HepG2 (cell line): ENCODE results near the gene NEK5. TPM values are rescaled to one million over a fixed set of nuclear protein-coding genes. Genes with fewer than 3 reads are reported as not detected.
A peak's percentile ranks its signal among the peaks of the same experiment; 100 is the strongest.

Experiments
- ATAC-seq: fragments of 200-7000 bp; cut with Tn5 transposase; 3 replicates; pipeline ENCODE4 v1.9.1; 2020; ENCODE audit warnings: mild to moderate bottlenecking, moderate library complexity
- BruUV-seq: library from RNA; stranded (reverse); fragments of 400-500 nt; replicated peaks from 2 replicates; lab custom pipeline; 2021; lab: Mats Ljungman, UMichigan
- CTCF ChIA-PET: fragments of 300-600 bp; formaldehyde crosslinking; extraction: SDS; loops from one replicate; lab custom pipeline; 2021; ENCODE audit warnings: low total read pairs, inconsistent platforms, low intra/inter-chr PET ratio; lab: Yijun Ruan, JAX
- POLR2A ChIA-PET: fragments of 350-600 bp; sonication (Branson Sonifier 250); formaldehyde crosslinking; loops from one replicate; lab custom pipeline; 2020; ENCODE audit warnings: antibody characterized with exemption, inconsistent platforms; lab: Yijun Ruan, JAX
- DNase-seq: peaks from one replicate; pipeline ENCODE4 v3.0.0-alpha.2; 2015; ENCODE audit warnings: low spot score
- FAIRE-seq: peaks from 3 replicates; lab custom pipeline; 2011; peaks lifted over from hg19 to GRCh38; lab: Jason Lieb, UNC
- H2AFZ ChIP-seq: one replicate; pipeline ENCODE4 v1.6.1; 2011; ENCODE audit warnings: low read length, inconsistent platforms
- H3K27ac ChIP-seq: fragments of 300-600 bp; 3 replicates; pipeline ENCODE4 v1.8.0; 2011; ENCODE audit warnings: mixed run types, mild to moderate bottlenecking, mixed read lengths, low read length, inconsistent platforms; ENCODE audit not compliant: insufficient read depth; ENCODE audit errors: extremely low read length
- H3K27me3 ChIP-seq, 2 experiments: fragments of 200-600 bp in 1 of 2; 2 replicates in 1 of 2; 3 replicates in 1 of 2; pipeline versions ENCODE4 v1.6.0 to v1.8.0; 2011; ENCODE audit warnings: low read length in 2 of 2, mild to moderate bottlenecking in 2 of 2, moderate library complexity in 2 of 2, inconsistent platforms in 1 of 2; ENCODE audit not compliant: insufficient read depth in 2 of 2, control insufficient read depth in 1 of 2
- H3K36me3 ChIP-seq, 2 experiments: fragments of 200-600 bp in 1 of 2; replicated peaks in 1 of 2; 2 replicates in 1 of 2; 3 replicates in 1 of 2; pipeline versions ENCODE4 v1.5.1 to v1.8.0; 2011; ENCODE audit warnings: low read length in 2 of 2, inconsistent platforms in 1 of 2; ENCODE audit not compliant: insufficient read depth in 2 of 2, control insufficient read depth in 1 of 2
- H3K4me1 ChIP-seq: 2 replicates; pipeline ENCODE4 v1.5.1; 2012; ENCODE audit warnings: low read length, inconsistent platforms; ENCODE audit not compliant: insufficient read depth
- H3K4me2 ChIP-seq: 2 replicates; pipeline ENCODE4 v1.6.0; 2011; ENCODE audit warnings: low read depth, low read length, inconsistent platforms
- H3K4me3 ChIP-seq, 3 experiments: fragments of 200-600 bp in 1 of 3; sonication (generic), shearing (Covaris generic) in 1 of 3; replicated peaks in 1 of 3; 2 replicates each; pipeline ENCODE4 v1.5.1; 2011 to 2016; ENCODE audit warnings: low read length in 3 of 3, inconsistent platforms in 2 of 3, low read depth in 2 of 3, mild to moderate bottlenecking in 2 of 3, control low read depth in 1 of 3, mixed read lengths in 1 of 3; ENCODE audit not compliant: insufficient read depth in 1 of 3
- H3K79me2 ChIP-seq: one replicate; pipeline ENCODE4 v1.6.1; 2011; ENCODE audit warnings: low read length, inconsistent platforms; ENCODE audit not compliant: insufficient read depth
- H3K9ac ChIP-seq: 2 replicates; pipeline ENCODE4 v1.6.0; 2011; ENCODE audit warnings: mild to moderate bottlenecking, low read depth, low read length, inconsistent platforms; ENCODE audit not compliant: insufficient read depth
- H3K9me3 ChIP-seq: 2 replicates; pipeline ENCODE4 v1.5.1; 2012; ENCODE audit warnings: mild to moderate bottlenecking, low read length
- H4K20me1 ChIP-seq: 2 replicates; pipeline ENCODE4 v1.6.0; 2011; ENCODE audit warnings: inconsistent platforms, mild to moderate bottlenecking, low read length, moderate library complexity; ENCODE audit not compliant: insufficient read depth
- ATF5 ChIP-seq: sonication (generic); formaldehyde crosslinking; IDR thresholded peaks from 2 replicates; pipeline ENCODE4 v1.4.0; 2020; ENCODE audit warnings: mild to moderate bottlenecking, low read depth, missing genetic modification reagents
- ATRX ChIP-seq: sonication (generic); formaldehyde crosslinking; IDR thresholded peaks from 2 replicates; pipeline ENCODE4 v1.4.0; 2020; ENCODE audit warnings: missing genetic modification reagents, borderline replicate concordance
- NR2F1 ChIP-seq, 2 experiments: fragments of 450-650 bp in 1 of 2; formaldehyde crosslinking in 1 of 2; IDR thresholded peaks; 2 replicates each; pipeline versions ENCODE4 v1.5.0 to v1.6.1; 2016 to 2020; ENCODE audit warnings: mild to moderate bottlenecking in 1 of 2, missing compliant biosample characterization in 1 of 2, missing genetic modification reagents in 1 of 2, moderate library complexity in 1 of 2
- ZBTB38 ChIP-seq: sonication (generic); formaldehyde crosslinking; IDR thresholded peaks from 2 replicates; pipeline ENCODE4 v1.5.1; 2020; ENCODE audit warnings: mild to moderate bottlenecking, missing genetic modification reagents
- ZIK1 ChIP-seq: sonication (generic); formaldehyde crosslinking; IDR thresholded peaks from 2 replicates; pipeline ENCODE4 v1.5.0; 2020; ENCODE audit warnings: mild to moderate bottlenecking, low read depth, missing genetic modification reagents, borderline replicate concordance
- WGBS: methylation state at CpG from one replicate; pipeline ENCODE4 v1.1.6; 2017; ENCODE audit warnings: low lambda C conversion rate; 5-methylcytosine and 5-hydroxymethylcytosine counted together
- in situ Hi-C: cut with HindIII; loops from 2 replicates; pipeline ENCODE4 v1.10.0; 2017; ENCODE audit warnings: low pct_unique_long_range_greater_than_20kb; ENCODE audit not compliant: extremely low pct_ligation_motif_present
- intact Hi-C: fragments of 100-400 bp; cut with micrococcal nuclease; formaldehyde crosslinking; loops from one replicate; pipeline ENCODE4 v1.10.0; 2022; ENCODE audit not compliant: unreplicated experiment
- polyA plus RNA-seq, 8 experiments: library from polyadenylated mRNA; depleted of rRNA in 3 of 8; stranded (reverse) in 7 of 8; unstranded in 1 of 8; fragments of >200 nt; fragmentation: Illumina TruSeq in 4 of 8; extraction: Trizol in 4 of 8; gene quantifications; 2 replicates each; pipeline versions ENCODE4 v1.2.1 to v1.2.3, GENCODE V29; 2011 to 2016; ENCODE audit warnings: low read depth in 4 of 8, missing spikeins in 1 of 8, mixed read lengths in 1 of 8; ENCODE audit not compliant: insufficient read depth in 1 of 8
- total RNA-seq, 5 experiments: library from RNA; depleted of rRNA; stranded (reverse); fragments of >200 nt; fragmentation: Illumina TruSeq; extraction: Trizol; gene quantifications; 2 replicates each; pipeline ENCODE4 v1.2.3, GENCODE V29; 2016; ENCODE audit warnings: low read depth in 1 of 5

The NEK5 gene
- total and polyA plus RNA-seq, 2 of the 13 experiments (the other 11 are each of a cell fraction or from before 2014, with no cell fraction given) = 0.12 to 0.22 TPM

- H3K27me3 ChIP-seq = no peaks in the 10 kb centered on the region
- H2AFZ ChIP-seq = no peak overlapping the region
- 79% methylated on average over 13 of the region's 13 CpGs for WGBS
- FAIRE-seq (no peak), ATAC-seq (no peak), DNase-seq (no peak)
- peaks cover 0 to 6% of the 10 kb centered on the region in 2 experiments; a peak in 2 of 5 replicates for H3K36me3 ChIP-seq
- peak overlapping the region; percentile 41; the same call in 1 of the 2 replicates for H3K9ac ChIP-seq
- ChIA-PET POLR2A (interaction anchor here (1.6 to 3.4 kb wide), 5 partner anchors 8 to 27 kb away, joined by 4 to 32 read pairs (median 14); partner anchors contain the start of genes ALG11 and ATP7B), CTCF (interaction anchor here (1.8 kb wide), 1 partner anchor 129 kb away, joined by 8 read pairs; the partner anchor contains the start of gene NEK5)
- intact Hi-C loops (no loop called here), in situ Hi-C loops (no loop called here)
- H3K4me1 ChIP-seq = peaks cover 96% of the 10 kb centered on the region
- H3K79me2 ChIP-seq = peaks cover 96% of the 10 kb centered on the region
- peak overlapping the region; percentile 79 for H3K27ac ChIP-seq
- 0 out of 6 replicates have a peak overlapping the region, but pooled peaks of 1 of the 3 experiments have one; percentile 52 for H3K4me3 ChIP-seq
- no TSS peak for BruUV-seq
- peak overlapping the region; percentile 75 for H3K4me2 ChIP-seq
- H3K9me3 ChIP-seq = no peaks in the 10 kb centered on the region
- peaks cover 40% of the 10 kb centered on the region for H4K20me1 ChIP-seq
- TF ChIP-seq ATRX (CRISPR knock-in tag) (no peak), ZBTB38 (peak; percentile 40; the same call in 1 of the 2 replicates), ATF5 (no peak), NR2F1 (CRISPR knock-in tag; IDR thresholded peaks at IDR 0.05) (no peak), ZIK1 (CRISPR knock-in tag) (0 out of 2 replicates have a peak, but pooled peaks have one; percentile 35)
Measured at GRCh38 chr13:51999510-51999911, 129.4 kb downstream of the NEK5 start.
